K562 (cell line): ENCODE measurements around the gene DOCK7. TPM values are rescaled to one million over a fixed set of nuclear protein-coding genes. Genes with fewer than 3 reads are reported as not detected.

Experiments
- ATAC-seq: fragments of 200-7000 bp; cut with Tn5 transposase; 3 replicates; pipeline ENCODE4 v1.9.1; 2020; ENCODE audit warnings: moderate library complexity
- BruUV-seq: library from RNA; stranded (reverse); fragments of 400-500 nt; replicated peaks from 2 replicates; lab custom pipeline; 2021; lab: Mats Ljungman, UMichigan
- CTCF ChIA-PET: fragments of 300-600 bp; formaldehyde crosslinking; extraction: SDS; loops from one replicate; lab custom pipeline; 2021; ENCODE audit warnings: low intra/inter-chr PET ratio; lab: Yijun Ruan, JAX
- POLR2A ChIA-PET: fragments of 300-600, 350-650 bp; sonication (Branson Sonifier 250); formaldehyde crosslinking; extraction: SDS; loops from one replicate; lab custom pipeline; 2021; ENCODE audit warnings: antibody characterized with exemption, inconsistent platforms; lab: Yijun Ruan, JAX
- DNase-seq, 4 experiments: peaks; one replicate each; pipeline versions ENCODE4 v3.0.0 to v3.0.0-alpha.2; 2011 to 2018; ENCODE audit warnings: low spot score in 3 of 4, mixed read lengths in 3 of 4; ENCODE audit errors: extremely low read depth in 1 of 4
- FAIRE-seq: peaks from 2 replicates; lab custom pipeline; 2011; peaks lifted over from hg19 to GRCh38; lab: Jason Lieb, UNC
- H2AFZ ChIP-seq: 2 replicates; pipeline ENCODE4 v1.6.0; 2011; ENCODE audit warnings: low read depth, low read length, control low read depth, inconsistent platforms
- H3K27ac ChIP-seq: fragments of 200-600 bp; 3 replicates; pipeline ENCODE4 v1.8.0; 2011; ENCODE audit warnings: low read depth, mild to moderate bottlenecking, control low read depth, inconsistent platforms, low read length, moderate library complexity, mixed read lengths; ENCODE audit errors: extremely low read depth
- H3K27me3 ChIP-seq, 2 experiments: fragments of 300-600 bp in 1 of 2; 2 replicates in 1 of 2; 3 replicates in 1 of 2; pipeline versions ENCODE4 v1.6.0 to v1.8.0; 2011; ENCODE audit warnings: inconsistent platforms in 2 of 2, low read length in 2 of 2, mild to moderate bottlenecking in 1 of 2, mixed read lengths in 1 of 2, moderate library complexity in 1 of 2; ENCODE audit not compliant: control insufficient read depth in 2 of 2, insufficient read depth in 2 of 2
- H3K36me3 ChIP-seq: fragments of 300-600 bp; 3 replicates; pipeline ENCODE4 v1.8.0; 2011; ENCODE audit warnings: mild to moderate bottlenecking, low read length, inconsistent platforms; ENCODE audit not compliant: control insufficient read depth, insufficient read depth
- H3K4me1 ChIP-seq, 2 experiments: fragments of 200-600 bp in 1 of 2; replicated peaks in 1 of 2; 2 replicates in 1 of 2; 3 replicates in 1 of 2; pipeline versions ENCODE4 v1.5.1 to v1.8.0; 2011; ENCODE audit warnings: inconsistent platforms in 2 of 2, low read length in 2 of 2, mild to moderate bottlenecking in 1 of 2, mixed read lengths in 1 of 2, moderate library complexity in 1 of 2; ENCODE audit not compliant: control insufficient read depth in 2 of 2, insufficient read depth in 2 of 2
- H3K4me2 ChIP-seq: 2 replicates; pipeline ENCODE4 v1.6.1; 2011; ENCODE audit warnings: low read length, control low read depth, inconsistent platforms, mixed read lengths; ENCODE audit not compliant: insufficient read depth
- H3K4me3 ChIP-seq: fragments of 200-600 bp; sonication (generic), shearing (Covaris generic); 2 replicates; pipeline ENCODE4 v1.5.1; 2016; ENCODE audit warnings: control low read depth, inconsistent platforms
- H3K79me2 ChIP-seq: fragments of 200-600 bp; 3 replicates; pipeline ENCODE4 v1.8.0; 2011; ENCODE audit warnings: low read length, inconsistent platforms; ENCODE audit not compliant: control insufficient read depth, insufficient read depth
- H3K9ac ChIP-seq, 2 experiments: 2 replicates each; pipeline versions ENCODE4 v1.6.0 to v1.6.1; 2011; ENCODE audit warnings: low read depth in 2 of 2, low read length in 2 of 2, control low read depth in 1 of 2, inconsistent platforms in 1 of 2, mild to moderate bottlenecking in 1 of 2, mixed read lengths in 1 of 2; ENCODE audit not compliant: insufficient read depth in 1 of 2
- H3K9me1 ChIP-seq: one replicate; pipeline ENCODE4 v1.6.0; 2011; ENCODE audit warnings: inconsistent platforms, mild to moderate bottlenecking, low read length, moderate library complexity; ENCODE audit not compliant: control insufficient read depth, insufficient read depth
- H3K9me3 ChIP-seq: replicated peaks from 2 replicates; pipeline ENCODE4 v1.5.1; 2011; ENCODE audit warnings: low read depth, low read length, inconsistent platforms; ENCODE audit not compliant: control insufficient read depth, insufficient read depth
- H4K20me1 ChIP-seq: replicated peaks from 2 replicates; pipeline ENCODE4 v1.6.1; 2011; ENCODE audit warnings: low read length, inconsistent platforms, mixed read lengths; ENCODE audit not compliant: control insufficient read depth, insufficient read depth
- CSDE1 ChIP-seq, 2 experiments: fragments of 450-650 bp; IDR thresholded peaks; 2 replicates each; pipeline ENCODE4 v1.6.1; 2016; ENCODE audit warnings: mild to moderate bottlenecking in 1 of 2
- FOXJ3 ChIP-seq: sonication (generic); formaldehyde crosslinking; IDR thresholded peaks from 2 replicates; pipeline ENCODE4 v1.4.0; 2020; ENCODE audit warnings: mild to moderate bottlenecking, missing genetic modification reagents
- NRF1 ChIP-seq, 2 experiments: fragments of 450-650 bp; IDR thresholded peaks in 1 of 2; conservative IDR thresholded peaks in 1 of 2; 2 replicates each; pipeline ENCODE4 v1.6.1; 2014; ENCODE audit warnings: mild to moderate bottlenecking in 2 of 2
- RFX1 ChIP-seq: fragments of 450-650 bp; IDR thresholded peaks from 2 replicates; pipeline ENCODE4 v1.6.1; 2016; ENCODE audit warnings: mild to moderate bottlenecking, moderate library complexity
- SIX5 ChIP-seq, 2 experiments: IDR thresholded peaks; 2 replicates each; pipeline ENCODE4 v1.6.1; 2011; ENCODE audit warnings: low read length in 2 of 2, borderline replicate concordance in 1 of 2, low read depth in 1 of 2, mild to moderate bottlenecking in 1 of 2, moderate library complexity in 1 of 2; ENCODE audit not compliant: insufficient read depth in 1 of 2
- ZNF124 ChIP-seq: sonication (generic); formaldehyde crosslinking; IDR thresholded peaks from 2 replicates; pipeline ENCODE4 v1.8.1; 2022; ENCODE audit warnings: missing genetic modification reagents
- ZNF77 ChIP-seq: fragments of 250-450 bp; sonication (Bioruptor Pico); IDR thresholded peaks from 2 replicates; pipeline ENCODE4 v1.5.0; 2020
- ZNF780A ChIP-seq: fragments of 250-450 bp; sonication (Bioruptor Pico); IDR thresholded peaks from 2 replicates; pipeline ENCODE4 v1.5.0; 2021; ENCODE audit warnings: mild to moderate bottlenecking
- WGBS: fragments of 100-300 bp; shearing (Covaris generic); methylation state at CpG from one replicate; pipeline ENCODE4 v1.1.6; 2016; ENCODE audit warnings: low coverage, mixed read lengths; ENCODE audit not compliant: insufficient coverage; ENCODE audit errors: missing lambda C conversion rate; 5-methylcytosine and 5-hydroxymethylcytosine counted together
- in situ Hi-C: fragments of 300-500 bp; cut with MboI; formaldehyde crosslinking; loops from 4 replicates; pipeline ENCODE4 v1.15.0; 2018; ENCODE audit warnings: inconsistent platforms, mixed read lengths
- intact Hi-C: fragments of 100-400 bp; cut with micrococcal nuclease; formaldehyde crosslinking; loops from 2 replicates; pipeline ENCODE4 v1.14.2; 2022
- polyA plus RNA-seq, 8 experiments: library from polyadenylated mRNA; depleted of rRNA in 4 of 8; stranded (reverse) in 5 of 8; unstranded in 3 of 8; fragments of >200 nt; fragmentation: Nextera tagmentation in 2 of 8; fragmentation: Illumina TruSeq in 1 of 8; extraction: Ambion mirVana in 2 of 8; extraction: Trizol in 1 of 8; gene quantifications; 2 replicates each; pipeline versions ENCODE4 v1.2.1 to v1.2.3, GENCODE V29; 2011 to 2014; ENCODE audit warnings: inconsistent platforms in 1 of 8, missing spikeins in 1 of 8
- total RNA-seq, 7 experiments: library from RNA; depleted of rRNA in 6 of 7; stranded (reverse); fragments of >200 nt in 6 of 7; fragmentation: Illumina TruSeq in 2 of 7; extraction: Trizol in 2 of 7; gene quantifications; 2 replicates each; pipeline versions ENCODE4 v1.2.1 to v1.2.3, GENCODE V29; 2011 to 2021; ENCODE audit warnings: low replicate concordance in 1 of 7
- TF ChIP-seq, protein P1 (sequence below), 2 experiments: IDR thresholded peaks in 1 of 2; conservative IDR thresholded peaks in 1 of 2; 2 replicates each; pipeline ENCODE4 v1.6.1; 2016; ENCODE audit warnings: low read depth in 2 of 2, mild to moderate bottlenecking in 1 of 2, missing compliant biosample characterization in 1 of 2, missing genetic modification characterization in 1 of 2, moderate library complexity in 1 of 2
- TF ChIP-seq, protein P2 (sequence below): sonication (generic); formaldehyde crosslinking; IDR thresholded peaks from 2 replicates; pipeline ENCODE4 v1.8.0; 2023; ENCODE audit warnings: mild to moderate bottlenecking, missing genetic modification reagents

The DOCK7 gene
- total and polyA plus RNA-seq, 9 of the 15 experiments (the other 6 are each of a cell fraction or from before 2014, with no cell fraction given), result 4.9 to 35.1 (median 12.6) TPM

GRCh38 chr1:62728963-62729362 lies 40.8 kb upstream of the DOCK7 start (continued):
- TF ChIP-seq, protein P1, sequence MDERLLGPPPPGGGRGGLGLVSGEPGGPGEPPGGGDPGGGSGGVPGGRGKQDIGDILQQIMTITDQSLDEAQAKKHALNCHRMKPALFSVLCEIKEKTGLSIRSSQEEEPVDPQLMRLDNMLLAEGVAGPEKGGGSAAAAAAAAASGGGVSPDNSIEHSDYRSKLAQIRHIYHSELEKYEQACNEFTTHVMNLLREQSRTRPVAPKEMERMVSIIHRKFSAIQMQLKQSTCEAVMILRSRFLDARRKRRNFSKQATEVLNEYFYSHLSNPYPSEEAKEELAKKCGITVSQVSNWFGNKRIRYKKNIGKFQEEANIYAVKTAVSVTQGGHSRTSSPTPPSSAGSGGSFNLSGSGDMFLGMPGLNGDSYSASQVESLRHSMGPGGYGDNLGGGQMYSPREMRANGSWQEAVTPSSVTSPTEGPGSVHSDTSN (CRISPR knock-in tag; IDR thresholded peaks at IDR 0.05; ENCODE audit: low read depth), result no peak
- TF ChIP-seq, protein P1 (tag; conservative IDR thresholded peaks at IDR 0.05; ENCODE audit: low read depth), result no peak
- TF ChIP-seq SIX5 (IDR thresholded peaks at IDR 0.05; ENCODE audit: borderline replicate concordance in 1 of 2, insufficient read depth in 1 of 2, low read depth in 1 of 2, low read length in 2 of 2), result no peak

GRCh38 chr1:62727656-62728407 lies 39.6 kb upstream of the DOCK7 start:
- POLR2A ChIA-PET, result interaction anchor here (0.6 kb wide), 1 partner anchor 8 kb away, joined by 3 read pairs; no protein-coding TSS in a partner anchor
- Histone ChIP-seq H3K27me3 (peaks cover 0 to 2% of the 10 kb centered on the region in 2 experiments; a peak in 2 of 5 replicates), H3K4me3 (no peak overlapping the region), H3K4me1 (no peaks in the 10 kb centered on the region), H2AFZ (no peak overlapping the region), H3K9me3 (no peaks in the 10 kb centered on the region), H3K9ac (no peak overlapping the region), H3K36me3 (no peaks in the 10 kb centered on the region), H3K9me1 (no peaks in the 10 kb centered on the region), H4K20me1 (no peaks in the 10 kb centered on the region), H3K79me2 (no peaks in the 10 kb centered on the region), H3K27ac (no peak overlapping the region), H3K4me2 (no peak overlapping the region)
- FAIRE-seq (no peak), ATAC-seq (no peak), DNase-seq (peak in 1 of 4 experiments; percentile 8)
- intact Hi-C loops, result no loop called here
- 24% methylated on average over 5 of the region's 5 CpGs for WGBS
- CTCF ChIA-PET, result no interaction called here
- no TSS peak for BruUV-seq
- in situ Hi-C loops, result no loop called here
- TF ChIP-seq ZNF124 (no peak), ZNF780A (CRISPR knock-in tag) (no peak), FOXJ3 (CRISPR knock-in tag) (no peak), NRF1 (conservative IDR thresholded peaks at IDR 0.05 in 1 of 2, IDR thresholded peaks at IDR 0.05 in 1 of 2) (no peak), ZNF77 (no peak), RFX1 (peak; percentile 93), CSDE1 (IDR thresholded peaks at IDR 0.05) (peak in 1 of 2 experiments; percentile 53; a peak in 1 of 4 replicates)
- TF ChIP-seq, protein P2, sequence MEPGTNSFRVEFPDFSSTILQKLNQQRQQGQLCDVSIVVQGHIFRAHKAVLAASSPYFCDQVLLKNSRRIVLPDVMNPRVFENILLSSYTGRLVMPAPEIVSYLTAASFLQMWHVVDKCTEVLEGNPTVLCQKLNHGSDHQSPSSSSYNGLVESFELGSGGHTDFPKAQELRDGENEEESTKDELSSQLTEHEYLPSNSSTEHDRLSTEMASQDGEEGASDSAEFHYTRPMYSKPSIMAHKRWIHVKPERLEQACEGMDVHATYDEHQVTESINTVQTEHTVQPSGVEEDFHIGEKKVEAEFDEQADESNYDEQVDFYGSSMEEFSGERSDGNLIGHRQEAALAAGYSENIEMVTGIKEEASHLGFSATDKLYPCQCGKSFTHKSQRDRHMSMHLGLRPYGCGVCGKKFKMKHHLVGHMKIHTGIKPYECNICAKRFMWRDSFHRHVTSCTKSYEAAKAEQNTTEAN (CRISPR knock-in tag), result no peak
- TF ChIP-seq, protein P1 (CRISPR knock-in tag; IDR thresholded peaks at IDR 0.05; ENCODE audit: low read depth), result no peak
- TF ChIP-seq, protein P1 (tag; conservative IDR thresholded peaks at IDR 0.05; ENCODE audit: low read depth), result 0 out of 2 replicates have a peak, but pooled peaks have one; percentile 23
